Stimulated activated naive B cell treated with anti-CD40 and anti-IgM and Interleukin-4, amounts not matched to agents 10 μg/mL and 1 μg/mL and 100 μg/mL, for 72 hours (primary cell): Measurements from ENCODE around the gene TPGS1.
A peak's percentile ranks its signal among the peaks of the same experiment; 100 is the strongest.

Source experiments
- ATAC-seq, 2 donors: fragments of 150-1000 bp; cut with Tn5 transposase; replicated peaks; 2 replicates each; pipeline ENCODE4 v1.10.0; 2021; ENCODE audit warnings: moderate library complexity in 1 of 2
- DNase-seq: peaks from one replicate; pipeline ENCODE4 v3.0.0; 2021
- H3K27ac Mint-ChIP-seq: one replicate; pipeline ENCODE4 v1.8.0; 2022; ENCODE audit warnings: mild to moderate bottlenecking, mixed read lengths
- H3K27me3 Mint-ChIP-seq, 2 donors: one replicate each; pipeline ENCODE4 v1.8.0; 2022; ENCODE audit warnings: mixed read lengths in 2 of 2
- H3K36me3 Mint-ChIP-seq, 2 donors: one replicate each; pipeline ENCODE4 v1.8.0; 2022; ENCODE audit warnings: mixed read lengths in 2 of 2, mild to moderate bottlenecking in 1 of 2
- H3K4me1 Mint-ChIP-seq, 2 donors: one replicate each; pipeline ENCODE4 v1.8.0; 2022; ENCODE audit warnings: mixed read lengths in 2 of 2, mild to moderate bottlenecking in 1 of 2
- H3K4me3 Mint-ChIP-seq, 2 donors: one replicate each; pipeline ENCODE4 v1.8.0; 2022; ENCODE audit warnings: mild to moderate bottlenecking in 2 of 2, mixed read lengths in 2 of 2, moderate library complexity in 1 of 2
- H3K9me3 Mint-ChIP-seq, 2 donors: one replicate each; pipeline ENCODE4 v1.8.0; 2022; ENCODE audit warnings: mixed read lengths in 2 of 2, mild to moderate bottlenecking in 1 of 2

TPGS1 gene

GRCh38 chr19:495402-496111, 11.7 kb upstream of the TPGS1 start:
- ATAC-seq: peak; percentile 45 to 48

GRCh38 chr19:496112-496665, 11.1 kb upstream of the TPGS1 start, which contains the start of gene MADCAM1:
MADCAM1 (plus strand) TSS chr19:496486; CDS start chr19:496500, 14 bp downstream.
- DNase-seq (no peak), ATAC-seq (no peak)
- Mint-ChIP-seq H3K36me3 (peaks cover 3 to 10% of the 10 kb centered on the region in 2 donors), H3K9me3 (peaks cover 0 to 2% of the 10 kb centered on the region in 2 donors), H3K27ac (peak within 1 kb of the TSS; percentile 25), H3K4me3 (no peak within 1 kb of the TSS), H3K27me3 (peaks cover 33 to 45% of the 10 kb centered on the region in 2 donors), H3K4me1 (peaks cover 17 to 23% of the 10 kb centered on the region in 2 donors)

More at GRCh38 chr19:495402-496111, 11.7 kb upstream of the TPGS1 start:
- no peak overlapping the region for H3K4me3 Mint-ChIP-seq
- no peak for DNase-seq
- H3K27me3 Mint-ChIP-seq: peaks cover 33 to 45% of the 10 kb centered on the region in 2 donors
- H3K4me1 Mint-ChIP-seq: peaks cover 17 to 23% of the 10 kb centered on the region in 2 donors
- peak overlapping the region; percentile 25 for H3K27ac Mint-ChIP-seq
- peaks cover 3 to 10% of the 10 kb centered on the region in 2 donors for H3K36me3 Mint-ChIP-seq
- peaks cover 0 to 2% of the 10 kb centered on the region in 2 donors for H3K9me3 Mint-ChIP-seq

DNA sequence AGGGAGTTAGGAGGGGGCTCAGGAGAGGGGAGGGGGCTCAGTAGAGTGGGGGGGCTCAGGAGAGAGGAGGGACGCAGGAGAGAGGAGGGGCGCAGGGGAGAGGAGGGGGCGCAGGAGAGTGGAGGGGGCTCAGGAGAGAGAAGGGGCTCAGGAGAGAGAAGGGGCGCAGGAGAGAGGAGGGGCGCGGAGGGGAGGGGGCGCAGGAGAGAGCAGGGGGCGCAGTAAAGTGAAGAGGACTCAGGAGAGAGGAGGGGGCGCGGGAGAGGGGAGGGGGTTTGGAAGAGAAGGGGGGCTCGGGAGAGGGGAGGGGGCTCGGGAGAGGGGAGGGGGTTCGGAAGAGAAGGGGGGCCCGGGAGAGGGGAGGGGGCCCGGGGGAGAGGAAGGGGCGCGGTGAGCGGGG, 10.3 kb upstream of the TPGS1 start:
- peaks cover 0 to 2% of the 10 kb centered on the region in 2 donors for H3K9me3 Mint-ChIP-seq
- H3K27me3 Mint-ChIP-seq: peaks cover 33 to 45% of the 10 kb centered on the region in 2 donors
- peaks cover 17 to 23% of the 10 kb centered on the region in 2 donors for H3K4me1 Mint-ChIP-seq

GRCh38 chr19:497491-497868, 9.8 kb upstream of the TPGS1 start:
- no peak for DNase-seq
- H3K4me3 Mint-ChIP-seq: no peak overlapping the region
- peak in 1 of 2 donors; percentile 6 for ATAC-seq
- no peak overlapping the region for H3K27ac Mint-ChIP-seq
- H3K9me3 Mint-ChIP-seq: peaks cover 0 to 4% of the 10 kb centered on the region in 2 donors
- H3K27me3 Mint-ChIP-seq: peaks cover 33 to 45% of the 10 kb centered on the region in 2 donors
- peaks cover 3 to 13% of the 10 kb centered on the region in 2 donors for H3K36me3 Mint-ChIP-seq
- H3K4me1 Mint-ChIP-seq: peaks cover 19 to 26% of the 10 kb centered on the region in 2 donors

More for the DNA sequence above, 10.3 kb upstream of the TPGS1 start:
- DNase-seq (no peak), ATAC-seq (no peak)
- Mint-ChIP-seq H3K27ac (no peak overlapping the region), H3K36me3 (peaks cover 3 to 10% of the 10 kb centered on the region in 2 donors), H3K4me3 (no peak overlapping the region)

DNA sequence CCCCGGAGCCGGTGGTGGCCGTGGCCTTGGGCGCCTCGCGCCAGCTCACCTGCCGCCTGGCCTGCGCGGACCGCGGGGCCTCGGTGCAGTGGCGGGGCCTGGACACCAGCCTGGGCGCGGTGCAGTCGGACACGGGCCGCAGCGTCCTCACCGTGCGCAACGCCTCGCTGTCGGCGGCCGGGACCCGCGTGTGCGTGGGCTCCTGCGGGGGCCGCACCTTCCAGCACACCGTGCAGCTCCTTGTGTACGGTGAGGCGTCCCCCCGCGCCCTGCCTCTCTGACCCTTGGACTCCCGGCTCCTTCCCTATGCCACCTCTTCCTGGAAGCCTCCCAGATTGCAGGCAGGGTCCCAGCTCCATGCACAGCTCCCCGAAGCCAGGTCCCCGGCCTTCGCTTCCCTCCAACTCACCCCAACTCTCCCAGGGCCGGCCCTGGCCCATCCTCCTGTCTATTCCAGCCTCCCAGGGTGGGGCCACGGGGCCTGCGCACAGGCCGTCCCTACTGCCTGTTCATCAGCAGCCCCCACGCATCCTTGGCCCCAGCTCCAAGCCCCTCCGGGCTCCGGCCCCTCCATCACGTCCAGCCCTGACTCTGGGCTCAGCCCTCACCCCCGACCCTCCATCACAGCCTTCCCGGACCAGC, 9.3 kb upstream of the TPGS1 start:
- Mint-ChIP-seq H3K4me3 (peak overlapping the region; percentile 48 to 71), H3K27ac (no peak overlapping the region)

DNA sequence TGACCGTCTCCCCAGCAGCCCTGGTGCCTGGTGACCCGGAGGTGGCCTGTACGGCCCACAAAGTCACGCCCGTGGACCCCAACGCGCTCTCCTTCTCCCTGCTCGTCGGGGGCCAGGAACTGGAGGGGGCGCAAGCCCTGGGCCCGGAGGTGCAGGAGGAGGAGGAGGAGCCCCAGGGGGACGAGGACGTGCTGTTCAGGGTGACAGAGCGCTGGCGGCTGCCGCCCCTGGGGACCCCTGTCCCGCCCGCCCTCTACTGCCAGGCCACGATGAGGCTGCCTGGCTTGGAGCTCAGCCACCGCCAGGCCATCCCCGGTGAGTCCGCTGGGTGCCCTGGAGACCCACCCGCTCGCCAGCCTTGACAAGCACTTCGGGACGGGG, 8.8 kb upstream of the TPGS1 start:
- peaks cover 0 to 3% of the 10 kb centered on the region in 2 donors for H3K9me3 Mint-ChIP-seq
- H3K27ac Mint-ChIP-seq: no peak overlapping the region
- H3K36me3 Mint-ChIP-seq: peaks cover 3 to 15% of the 10 kb centered on the region in 2 donors
- H3K4me3 Mint-ChIP-seq: peak overlapping the region in 1 of 2 donors; percentile 71
- ATAC-seq (peak in 1 of 2 donors; percentile 14), DNase-seq (no peak)
- peaks cover 19 to 28% of the 10 kb centered on the region in 2 donors for H3K4me1 Mint-ChIP-seq
- H3K27me3 Mint-ChIP-seq: peaks cover 33 to 44% of the 10 kb centered on the region in 2 donors

More for the DNA sequence above, 9.3 kb upstream of the TPGS1 start:
- ATAC-seq (peak in 1 of 2 donors; percentile 30), DNase-seq (no peak)
- peaks cover 20 to 29% of the 10 kb centered on the region in 2 donors for H3K4me1 Mint-ChIP-seq
- peaks cover 33 to 45% of the 10 kb centered on the region in 2 donors for H3K27me3 Mint-ChIP-seq
- H3K36me3 Mint-ChIP-seq: peaks cover 3 to 15% of the 10 kb centered on the region in 2 donors
- H3K9me3 Mint-ChIP-seq: peaks cover 0 to 4% of the 10 kb centered on the region in 2 donors

- ATAC-seq (no peak), DNase-seq (no peak)
- no peak overlapping the region for H3K27ac Mint-ChIP-seq
- H3K9me3 Mint-ChIP-seq: peaks cover 0 to 3% of the 10 kb centered on the region in 2 donors
- H3K4me1 Mint-ChIP-seq: peaks cover 16 to 23% of the 10 kb centered on the region in 2 donors
- H3K4me3 Mint-ChIP-seq: peak overlapping the region in 1 of 2 donors; percentile 12
- peaks cover 33 to 38% of the 10 kb centered on the region in 2 donors for H3K27me3 Mint-ChIP-seq
- H3K36me3 Mint-ChIP-seq: peaks cover 3 to 15% of the 10 kb centered on the region in 2 donors
Observed at GRCh38 chr19:498977-499623, 8.2 kb upstream of the TPGS1 start.

GRCh38 chr19:501646-502045, 5.7 kb upstream of the TPGS1 start:
- ATAC-seq (no peak), DNase-seq (no peak)
- peaks cover 0 to 3% of the 10 kb centered on the region in 2 donors for H3K9me3 Mint-ChIP-seq
- no peak overlapping the region for H3K4me3 Mint-ChIP-seq
- peaks cover 18 to 20% of the 10 kb centered on the region in 2 donors for H3K27me3 Mint-ChIP-seq
- peaks cover 3 to 15% of the 10 kb centered on the region in 2 donors for H3K36me3 Mint-ChIP-seq
- H3K27ac Mint-ChIP-seq: no peak overlapping the region
- H3K4me1 Mint-ChIP-seq: peaks cover 17 to 36% of the 10 kb centered on the region in 2 donors

- DNase-seq (no peak), ATAC-seq (no peak)
- Mint-ChIP-seq H3K4me3 (no peak overlapping the region), H3K27ac (peak overlapping the region; percentile 73), H3K36me3 (peaks cover 6 to 21% of the 10 kb centered on the region in 2 donors), H3K9me3 (peaks cover 0 to 3% of the 10 kb centered on the region in 2 donors), H3K27me3 (peaks cover 2% of the 10 kb centered on the region in 2 donors), H3K4me1 (peaks cover 23 to 36% of the 10 kb centered on the region in 2 donors)
Observed at GRCh38 chr19:504616-505015, 2.7 kb upstream of the TPGS1 start.

DNA sequence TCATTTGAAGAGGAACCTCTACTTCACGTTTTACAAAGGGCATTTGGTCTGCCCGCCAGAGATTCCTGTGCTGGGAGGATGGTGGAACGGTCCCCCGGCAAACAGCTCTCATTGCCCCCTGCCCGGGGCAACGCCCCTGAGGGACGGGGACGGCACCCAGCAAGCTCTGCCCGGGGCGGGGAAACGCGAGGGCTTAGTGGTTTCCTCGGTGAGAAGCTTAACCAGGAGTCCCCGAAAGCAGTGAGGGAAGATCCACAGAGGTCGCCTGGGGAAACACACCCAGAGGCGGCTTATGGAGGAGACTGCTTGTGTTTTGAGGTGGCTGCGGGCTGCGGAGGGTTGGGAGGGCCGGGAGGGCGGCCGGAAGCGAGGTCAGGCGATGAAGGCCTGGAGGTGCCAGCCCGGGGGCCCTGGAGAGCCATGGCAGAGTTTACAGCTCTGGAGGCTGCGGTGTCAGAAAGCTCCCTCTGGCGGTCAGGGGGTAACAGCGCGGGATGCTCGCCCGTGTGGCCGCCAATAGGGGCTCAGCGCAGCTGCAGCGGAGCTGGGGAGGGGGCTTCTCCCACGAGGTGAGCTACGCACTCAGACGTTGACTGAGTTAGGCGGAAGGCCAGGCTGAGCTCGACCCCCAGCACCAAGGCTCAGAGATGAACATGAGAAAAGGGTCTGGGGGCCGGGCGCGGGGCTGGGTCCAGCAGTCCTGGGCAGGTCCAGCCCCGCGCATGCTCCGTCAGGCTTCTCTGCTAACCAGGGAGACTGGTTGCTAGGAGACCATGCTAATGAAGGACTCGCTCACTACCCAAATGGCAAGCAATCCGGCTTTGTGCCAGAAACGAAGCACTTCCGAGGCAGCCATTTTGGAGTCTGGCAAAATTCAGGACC, 652 bp upstream of the TPGS1 start:
- Mint-ChIP-seq H3K4me1 (peaks cover 36 to 51% of the 10 kb centered on the region in 2 donors), H3K27ac (peak overlapping the region; percentile 98), H3K4me3 (peak overlapping the region; percentile 85 to 90), H3K9me3 (peaks cover 0 to 3% of the 10 kb centered on the region in 2 donors), H3K36me3 (peaks cover 12 to 25% of the 10 kb centered on the region in 2 donors), H3K27me3 (no peaks in the 10 kb centered on the region)
- peak; percentile 74 to 77 for ATAC-seq
- peak; percentile 95 for DNase-seq

- ATAC-seq: no peak
- H3K27me3 Mint-ChIP-seq: no peaks in the 10 kb centered on the region
Observed at GRCh38 chr19:508204-509150, 1.2 kb downstream of the TPGS1 start.

GRCh38 chr19:510606-511100, 3.4 kb downstream of the TPGS1 start:
- H3K27me3 Mint-ChIP-seq: no peaks in the 10 kb centered on the region
- ATAC-seq (peak; percentile 47 to 51), DNase-seq (peak; percentile 91)
- no peaks in the 10 kb centered on the region for H3K9me3 Mint-ChIP-seq
- peak overlapping the region; percentile 97 for H3K27ac Mint-ChIP-seq
- peak overlapping the region; percentile 79 to 93 for H3K4me3 Mint-ChIP-seq
- peaks cover 35 to 41% of the 10 kb centered on the region in 2 donors for H3K4me1 Mint-ChIP-seq
- peaks cover 12 to 27% of the 10 kb centered on the region in 2 donors for H3K36me3 Mint-ChIP-seq

More at GRCh38 chr19:508204-509150, 1.2 kb downstream of the TPGS1 start:
- Mint-ChIP-seq H3K4me3 (peak overlapping the region; percentile 85 to 90), H3K4me1 (peaks cover 36 to 46% of the 10 kb centered on the region in 2 donors), H3K9me3 (no peaks in the 10 kb centered on the region), H3K36me3 (peaks cover 12 to 21% of the 10 kb centered on the region in 2 donors), H3K27ac (peak overlapping the region; percentile 98)
- DNase-seq: no peak
